Stimulated activated CD4-positive, alpha-beta T cell treated with anti-CD3 and anti-CD28 coated beads, Interleukin-4, amount 100 ng/mL, for 1 hour (primary cell): ENCODE results near the gene CCNY.
"Not testable (repeated sequence)": the region's sequence is repeated elsewhere in the genome, so short reads cannot be mapped to it uniquely, and the experiment has no call there.

Experiments
- DNase-seq: peaks from one replicate; pipeline ENCODE4 v3.0.0-alpha.2; 2020

The CCNY gene

GRCh38 chr10:35335133-35336083, 901 bp upstream of the CCNY start:
- no peak for DNase-seq

- DNase-seq, result peak; percentile 43
Measured at GRCh38 chr10:35336921-35337823, 863 bp downstream of the CCNY start.

GRCh38 chr10:35339942-35340341, 3.6 kb downstream of the CCNY start:
- no peak for DNase-seq

- no peak for DNase-seq
Measured at GRCh38 chr10:35340975-35341374, 4.7 kb downstream of the CCNY start.

- no peak for DNase-seq
Measured at GRCh38 chr10:35341521-35341920, 5.2 kb downstream of the CCNY start.

GRCh38 chr10:35342183-35342753, 6.0 kb downstream of the CCNY start:
- DNase-seq, result no peak

- DNase-seq, result no peak
Measured at GRCh38 chr10:35343739-35344138, 7.4 kb downstream of the CCNY start.

GRCh38 chr10:35345383-35345742, 9.1 kb downstream of the CCNY start:
- DNase-seq, result no peak

- DNase-seq, result no peak
Measured at GRCh38 chr10:35346248-35346647, 9.9 kb downstream of the CCNY start.

GRCh38 chr10:35347121-35347562, 10.8 kb downstream of the CCNY start:
- DNase-seq, result no peak

GRCh38 chr10:35347899-35348608, 11.7 kb downstream of the CCNY start:
- no peak for DNase-seq

- no peak for DNase-seq
Measured at GRCh38 chr10:35348609-35349388, 12.5 kb downstream of the CCNY start.

GRCh38 chr10:35349389-35349915, 13.1 kb downstream of the CCNY start:
- DNase-seq, result no peak

GRCh38 chr10:35351021-35351420, 14.7 kb downstream of the CCNY start:
- DNase-seq, result no peak

- DNase-seq, result no peak
Measured at GRCh38 chr10:35352097-35352496, 15.8 kb downstream of the CCNY start.

- DNase-seq, result no peak
Measured at GRCh38 chr10:35352512-35352911, 16.2 kb downstream of the CCNY start.

- DNase-seq, result no peak
Measured at GRCh38 chr10:35353395-35353794, 17.1 kb downstream of the CCNY start.

GRCh38 chr10:35353805-35354204, 17.5 kb downstream of the CCNY start:
- DNase-seq, result no peak

- not testable (repeated sequence) for DNase-seq
Measured at GRCh38 chr10:35354257-35354656, 17.9 kb downstream of the CCNY start.

GRCh38 chr10:35355971-35356724, 19.8 kb downstream of the CCNY start:
- DNase-seq, result peak; percentile 28

- DNase-seq, result no peak
Measured at GRCh38 chr10:35356725-35357092, 20.4 kb downstream of the CCNY start.
